MM.1S (cell line): ENCODE data around the gene RASAL1.

Source experiments
- EZH2 ChIP-seq: fragments of 300-600 bp; sonication (generic); optimal IDR thresholded peaks from 2 replicates; pipeline ENCODE3; 2017; ENCODE audit warnings: low read depth, mild to moderate bottlenecking, antibody characterized with exemption, low read length, mixed read lengths
- TF ChIP-seq, protein P1 (sequence below): fragments of 300-600 bp; sonication (generic); IDR thresholded peaks from 2 replicates; pipeline ENCODE4 v1.5.1; 2016; ENCODE audit warnings: antibody characterized with exemption, low read length, mixed read lengths

GRCh38 chr12:113116875-113117274 lies 18.7 kb downstream of the RASAL1 start:
- TF ChIP-seq, protein P1, sequence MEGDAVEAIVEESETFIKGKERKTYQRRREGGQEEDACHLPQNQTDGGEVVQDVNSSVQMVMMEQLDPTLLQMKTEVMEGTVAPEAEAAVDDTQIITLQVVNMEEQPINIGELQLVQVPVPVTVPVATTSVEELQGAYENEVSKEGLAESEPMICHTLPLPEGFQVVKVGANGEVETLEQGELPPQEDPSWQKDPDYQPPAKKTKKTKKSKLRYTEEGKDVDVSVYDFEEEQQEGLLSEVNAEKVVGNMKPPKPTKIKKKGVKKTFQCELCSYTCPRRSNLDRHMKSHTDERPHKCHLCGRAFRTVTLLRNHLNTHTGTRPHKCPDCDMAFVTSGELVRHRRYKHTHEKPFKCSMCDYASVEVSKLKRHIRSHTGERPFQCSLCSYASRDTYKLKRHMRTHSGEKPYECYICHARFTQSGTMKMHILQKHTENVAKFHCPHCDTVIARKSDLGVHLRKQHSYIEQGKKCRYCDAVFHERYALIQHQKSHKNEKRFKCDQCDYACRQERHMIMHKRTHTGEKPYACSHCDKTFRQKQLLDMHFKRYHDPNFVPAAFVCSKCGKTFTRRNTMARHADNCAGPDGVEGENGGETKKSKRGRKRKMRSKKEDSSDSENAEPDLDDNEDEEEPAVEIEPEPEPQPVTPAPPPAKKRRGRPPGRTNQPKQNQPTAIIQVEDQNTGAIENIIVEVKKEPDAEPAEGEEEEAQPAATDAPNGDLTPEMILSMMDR = no peak
- no peak for TF ChIP-seq EZH2
